CD4-positive, alpha-beta T cell treated with Interleukin-17A for 1 hour (primary cell): Measurements from ENCODE around the gene TMA7B.

Source experiments
- DNase-seq: peaks from one replicate; pipeline ENCODE4 v3.0.0-alpha.2; 2020

The TMA7B gene

GRCh38 chr22:39933741-39934140 lies 26.5 kb upstream of the TMA7B start:
- no peak for DNase-seq

- no peak for DNase-seq
Measured at GRCh38 chr22:39935116-39935515, 25.1 kb upstream of the TMA7B start.

GRCh38 chr22:39935612-39936011 lies 24.6 kb upstream of the TMA7B start:
- no peak for DNase-seq

- no peak for DNase-seq
Measured at GRCh38 chr22:39936523-39937145, 23.6 kb upstream of the TMA7B start.

- DNase-seq: peak; percentile 50
Measured at GRCh38 chr22:39937906-39938305, 22.3 kb upstream of the TMA7B start.

GRCh38 chr22:39938509-39939111 lies 21.6 kb upstream of the TMA7B start:
- DNase-seq: no peak

- DNase-seq: no peak
Measured at GRCh38 chr22:39939830-39940229, 20.4 kb upstream of the TMA7B start.

- DNase-seq: peak; percentile 77
Measured at GRCh38 chr22:39940757-39941305, 19.4 kb upstream of the TMA7B start.

GRCh38 chr22:39941601-39942000 lies 18.6 kb upstream of the TMA7B start:
- DNase-seq: no peak

- peak; percentile 42 for DNase-seq
Measured at GRCh38 chr22:39942439-39943230, 17.6 kb upstream of the TMA7B start.

GRCh38 chr22:39943337-39943736 lies 16.9 kb upstream of the TMA7B start:
- peak; percentile 43 for DNase-seq

GRCh38 chr22:39943953-39944872 lies 16.0 kb upstream of the TMA7B start:
- no peak for DNase-seq

- no peak for DNase-seq
Measured at GRCh38 chr22:39946126-39946502, 14.1 kb upstream of the TMA7B start.

GRCh38 chr22:39946503-39947219 lies 13.5 kb upstream of the TMA7B start:
- DNase-seq: no peak

- DNase-seq: no peak
Measured at GRCh38 chr22:39947220-39948216, 12.7 kb upstream of the TMA7B start.

GRCh38 chr22:39949964-39950737 lies 10.0 kb upstream of the TMA7B start:
- no peak for DNase-seq

GRCh38 chr22:39951603-39952293 lies 8.4 kb upstream of the TMA7B start:
- DNase-seq: peak; percentile 51

GRCh38 chr22:39952347-39952746 lies 7.8 kb upstream of the TMA7B start:
- DNase-seq: no peak

- no peak for DNase-seq
Measured at GRCh38 chr22:39953101-39953500, 7.1 kb upstream of the TMA7B start.
